GM12891 (cell line): Measurements from ENCODE around the gene RUFY4.
"Not testable (repeated sequence)": the region's sequence is repeated elsewhere in the genome, so short reads cannot be mapped to it uniquely, and the experiment has no call there.

Experiments used
- PAX5 ChIP-seq: IDR thresholded peaks from 2 replicates; pipeline ENCODE4 v1.6.1; 2011; ENCODE audit warnings: low read length, moderate library complexity, mild to moderate bottlenecking; ENCODE audit not compliant: insufficient read depth, severe bottlenecking
- POLR2A ChIP-seq: IDR thresholded peaks from 2 replicates; pipeline ENCODE4 v1.6.1; 2011; ENCODE audit warnings: low read depth, low read length, control low read depth
- POLR2AphosphoS5 ChIP-seq: IDR thresholded peaks from 2 replicates; pipeline ENCODE4 v1.6.1; 2011; ENCODE audit warnings: low read depth, low read length, control low read depth
- SPI1 ChIP-seq: IDR thresholded peaks from 2 replicates; pipeline ENCODE4 v1.6.1; 2011; ENCODE audit warnings: low read depth, low read length, control low read depth
- TAF1 ChIP-seq: IDR thresholded peaks from 2 replicates; pipeline ENCODE4 v1.6.1; 2011; ENCODE audit warnings: low read depth, low read length, control low read depth

- not testable (repeated sequence) for TF ChIP-seq POLR2A, POLR2AphosphoS5, TAF1, SPI1, PAX5
Observed at GRCh38 chr2:218068721-218069334, at the start of gene RUFY4.
